Neutrophil (primary cell): ENCODE measurements around the gene KY.

Source experiments
- H3K27ac ChIP-seq: fragments of 200-600 bp; sonication (generic); 2 replicates; pipeline ENCODE4 v1.5.1; 2016; ENCODE audit warnings: mild to moderate bottlenecking, moderate library complexity
- H3K27me3 ChIP-seq: fragments of 200-600 bp; sonication (generic); 2 replicates; pipeline ENCODE4 v1.6.0; 2016; ENCODE audit warnings: mild to moderate bottlenecking
- H3K36me3 ChIP-seq: fragments of 200-600 bp; sonication (generic); 2 replicates; pipeline ENCODE4 v1.5.1; 2017
- H3K4me1 ChIP-seq, 2 experiments: fragments of 200-600 bp in 1 of 2; sonication (generic) in 1 of 2; 1 replicate in 1 of 2; 2 replicates in 1 of 2; pipeline versions ENCODE4 v1.5.1 to v1.6.1; 2013 to 2016; ENCODE audit warnings: low read depth in 1 of 2, low read length in 1 of 2, mild to moderate bottlenecking in 1 of 2, moderate library complexity in 1 of 2; ENCODE audit not compliant: control insufficient read depth in 1 of 2, insufficient read depth in 1 of 2
- H3K4me3 ChIP-seq, 2 experiments: fragments of 200-600 bp in 1 of 2; sonication (generic) in 1 of 2; 1 replicate in 1 of 2; 2 replicates in 1 of 2; pipeline ENCODE4 v1.5.1; 2013 to 2016; ENCODE audit warnings: low read depth in 1 of 2, low read length in 1 of 2, mild to moderate bottlenecking in 1 of 2, moderate library complexity in 1 of 2
- H3K9me3 ChIP-seq: fragments of 200-600 bp; sonication (generic); 2 replicates; pipeline ENCODE4 v1.5.1; 2016
- TF ChIP-seq, protein P1 (sequence below): fragments of 200-600 bp; sonication (generic); IDR thresholded peaks from 2 replicates; pipeline ENCODE4 v1.5.1; 2016; ENCODE audit warnings: antibody characterized with exemption

KY gene

DNA sequence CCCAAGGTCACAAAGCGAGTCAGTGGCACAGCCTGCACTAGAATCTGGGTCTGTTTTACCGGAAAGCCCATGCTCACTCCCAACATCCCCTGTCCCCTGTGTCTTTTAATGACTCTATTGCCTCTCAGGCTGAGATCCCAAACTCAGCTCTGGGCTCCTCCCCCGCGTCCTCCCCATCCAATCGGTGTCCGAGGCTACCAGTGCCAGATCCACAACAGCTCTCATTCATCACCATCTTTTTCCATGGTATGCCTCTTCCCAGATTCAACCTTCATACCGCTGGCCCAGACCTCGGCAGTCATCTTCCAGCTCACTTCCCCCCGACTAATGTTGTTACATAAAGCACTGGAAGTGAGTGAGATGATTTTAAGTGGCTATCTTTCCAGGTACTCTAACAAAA, 16.1 kb upstream of the KY start:
- Histone ChIP-seq H3K27me3 (no peaks in the 10 kb centered on the region), H3K36me3 (no peaks in the 10 kb centered on the region), H3K4me3 (no peak overlapping the region), H3K4me1 (no peaks in the 10 kb centered on the region), H3K9me3 (no peaks in the 10 kb centered on the region), H3K27ac (no peak overlapping the region)
- TF ChIP-seq, protein P1, sequence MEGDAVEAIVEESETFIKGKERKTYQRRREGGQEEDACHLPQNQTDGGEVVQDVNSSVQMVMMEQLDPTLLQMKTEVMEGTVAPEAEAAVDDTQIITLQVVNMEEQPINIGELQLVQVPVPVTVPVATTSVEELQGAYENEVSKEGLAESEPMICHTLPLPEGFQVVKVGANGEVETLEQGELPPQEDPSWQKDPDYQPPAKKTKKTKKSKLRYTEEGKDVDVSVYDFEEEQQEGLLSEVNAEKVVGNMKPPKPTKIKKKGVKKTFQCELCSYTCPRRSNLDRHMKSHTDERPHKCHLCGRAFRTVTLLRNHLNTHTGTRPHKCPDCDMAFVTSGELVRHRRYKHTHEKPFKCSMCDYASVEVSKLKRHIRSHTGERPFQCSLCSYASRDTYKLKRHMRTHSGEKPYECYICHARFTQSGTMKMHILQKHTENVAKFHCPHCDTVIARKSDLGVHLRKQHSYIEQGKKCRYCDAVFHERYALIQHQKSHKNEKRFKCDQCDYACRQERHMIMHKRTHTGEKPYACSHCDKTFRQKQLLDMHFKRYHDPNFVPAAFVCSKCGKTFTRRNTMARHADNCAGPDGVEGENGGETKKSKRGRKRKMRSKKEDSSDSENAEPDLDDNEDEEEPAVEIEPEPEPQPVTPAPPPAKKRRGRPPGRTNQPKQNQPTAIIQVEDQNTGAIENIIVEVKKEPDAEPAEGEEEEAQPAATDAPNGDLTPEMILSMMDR = no peak

DNA sequence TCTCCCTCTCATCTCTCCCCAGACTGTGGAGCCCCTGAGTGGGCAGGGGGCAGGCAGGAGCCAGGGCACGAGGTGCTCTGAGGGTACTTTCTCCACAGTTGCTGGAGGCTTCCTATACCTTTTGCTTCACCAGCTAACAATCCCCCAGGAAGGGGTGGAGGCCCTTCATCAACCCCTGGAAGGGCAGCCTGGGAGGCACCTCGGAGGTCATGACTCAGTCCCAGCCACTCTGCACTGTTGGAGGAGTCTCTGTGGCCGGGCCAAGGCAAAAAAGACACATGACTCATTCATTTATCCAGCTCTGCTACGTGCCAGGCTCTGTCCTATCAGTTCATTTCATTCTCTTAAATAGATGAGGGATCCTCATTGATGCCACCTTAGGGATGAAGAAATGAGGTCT, 15.6 kb upstream of the KY start:
- Histone ChIP-seq H3K27me3 (no peaks in the 10 kb centered on the region), H3K9me3 (no peaks in the 10 kb centered on the region), H3K36me3 (no peaks in the 10 kb centered on the region), H3K4me3 (no peak overlapping the region), H3K27ac (no peak overlapping the region), H3K4me1 (no peaks in the 10 kb centered on the region)
- TF ChIP-seq, protein P1 = no peak

- Histone ChIP-seq H3K4me1 (no peaks in the 10 kb centered on the region), H3K27ac (no peak overlapping the region), H3K36me3 (no peaks in the 10 kb centered on the region), H3K27me3 (no peaks in the 10 kb centered on the region), H3K9me3 (no peaks in the 10 kb centered on the region), H3K4me3 (no peak overlapping the region)
- TF ChIP-seq, protein P1 = no peak
Observed at GRCh38 chr3:134666052-134666451, 15.2 kb upstream of the KY start.

DNA sequence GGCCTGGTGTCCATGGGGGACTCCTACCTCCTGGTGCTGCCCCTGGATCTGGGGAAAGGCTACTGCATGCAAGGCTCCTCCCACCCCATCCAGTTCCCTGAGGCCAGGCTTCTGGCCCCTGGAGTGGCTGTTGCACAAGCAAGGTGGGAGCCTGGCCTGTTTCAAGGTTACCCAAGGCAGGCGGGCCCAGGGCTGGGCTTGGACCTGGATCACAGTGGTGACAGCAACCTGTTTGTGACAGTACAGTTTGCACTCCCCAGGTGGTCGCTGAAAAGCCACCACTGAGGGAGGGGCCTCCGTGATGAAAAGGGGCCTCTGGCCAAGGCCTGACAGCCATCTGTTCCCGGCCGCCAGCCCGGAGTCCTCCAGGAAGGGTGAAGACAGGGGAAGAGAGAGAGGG, 14.4 kb upstream of the KY start:
- H3K27ac ChIP-seq = no peak overlapping the region
- TF ChIP-seq, protein P1 = no peak
- no peak overlapping the region for H3K4me3 ChIP-seq
- H3K27me3 ChIP-seq = no peaks in the 10 kb centered on the region
- no peaks in the 10 kb centered on the region for H3K4me1 ChIP-seq
- no peaks in the 10 kb centered on the region for H3K9me3 ChIP-seq
- H3K36me3 ChIP-seq = no peaks in the 10 kb centered on the region

GRCh38 chr3:134663721-134664456, 13.1 kb upstream of the KY start:
- Histone ChIP-seq H3K4me3 (no peak overlapping the region), H3K4me1 (no peaks in the 10 kb centered on the region), H3K36me3 (no peaks in the 10 kb centered on the region), H3K27me3 (no peaks in the 10 kb centered on the region), H3K9me3 (no peaks in the 10 kb centered on the region), H3K27ac (no peak overlapping the region)
- TF ChIP-seq, protein P1 = no peak
